Thymus (tissue), 14 donors: Measurements from ENCODE around the gene GBF1. TPM values are rescaled to one million over a fixed set of nuclear protein-coding genes. Genes with fewer than 3 reads are reported as not detected.

Source experiments
- DNase-seq, 9 donors: peaks; one replicate each; pipeline ENCODE4 v3.0.0-alpha.2; 2013; ENCODE audit warnings: low spot score in 9 of 9, low read depth in 6 of 9, missing footprints in 1 of 9
- H3K27ac ChIP-seq, 2 donors: one replicate each; pipeline ENCODE4 v1.5.1; 2013; ENCODE audit warnings: control low read depth in 1 of 2, low read depth in 1 of 2, low read length in 1 of 2, mild to moderate bottlenecking in 1 of 2, moderate library complexity in 1 of 2
- H3K27me3 ChIP-seq, 2 donors: one replicate each; pipeline ENCODE4 v1.5.1; 2013; ENCODE audit warnings: low read length in 1 of 2; ENCODE audit not compliant: control insufficient read depth in 2 of 2, insufficient read depth in 1 of 2
- H3K36me3 ChIP-seq, 2 donors: one replicate each; pipeline ENCODE4 v1.5.1; 2013; ENCODE audit warnings: low read length in 1 of 2, mild to moderate bottlenecking in 1 of 2, moderate library complexity in 1 of 2; ENCODE audit not compliant: control insufficient read depth in 2 of 2, insufficient read depth in 2 of 2
- H3K4me1 ChIP-seq, 2 donors: one replicate each; pipeline ENCODE4 v1.5.1; 2013; ENCODE audit warnings: low read length in 2 of 2; ENCODE audit not compliant: control insufficient read depth in 2 of 2, insufficient read depth in 2 of 2
- H3K4me3 ChIP-seq, 2 donors: one replicate each; pipeline ENCODE4 v1.5.1; 2013; ENCODE audit warnings: low read length in 2 of 2, control low read depth in 1 of 2, mild to moderate bottlenecking in 1 of 2
- H3K9me3 ChIP-seq, 2 donors: one replicate each; pipeline ENCODE4 v1.5.1; 2013; ENCODE audit warnings: low read length in 1 of 2, mild to moderate bottlenecking in 1 of 2; ENCODE audit not compliant: control insufficient read depth in 2 of 2, insufficient read depth in 1 of 2
- WGBS: extraction: QIAGEN DNeasy Blood & Tissue Kit; methylation state at CpG from one replicate; pipeline ENCODE4 v1.1.7; 2013; 5-methylcytosine and 5-hydroxymethylcytosine counted together
- long read RNA-seq, 10 donors: transcript quantifications; one replicate each; lab custom pipeline, GENCODE V29; 2026
- polyA plus RNA-seq: library from polyadenylated mRNA; stranded (reverse); fragments of 200-250 nt; gene quantifications from one replicate; pipeline ENCODE4 v1.2.3, GENCODE V29; 2013
- total RNA-seq: library from RNA; stranded (reverse); fragments of 120-200 nt; gene quantifications from one replicate; pipeline ENCODE4 v1.2.4, GENCODE V29; 2013
- donor health status: healthy.

GBF1 gene, protein sequence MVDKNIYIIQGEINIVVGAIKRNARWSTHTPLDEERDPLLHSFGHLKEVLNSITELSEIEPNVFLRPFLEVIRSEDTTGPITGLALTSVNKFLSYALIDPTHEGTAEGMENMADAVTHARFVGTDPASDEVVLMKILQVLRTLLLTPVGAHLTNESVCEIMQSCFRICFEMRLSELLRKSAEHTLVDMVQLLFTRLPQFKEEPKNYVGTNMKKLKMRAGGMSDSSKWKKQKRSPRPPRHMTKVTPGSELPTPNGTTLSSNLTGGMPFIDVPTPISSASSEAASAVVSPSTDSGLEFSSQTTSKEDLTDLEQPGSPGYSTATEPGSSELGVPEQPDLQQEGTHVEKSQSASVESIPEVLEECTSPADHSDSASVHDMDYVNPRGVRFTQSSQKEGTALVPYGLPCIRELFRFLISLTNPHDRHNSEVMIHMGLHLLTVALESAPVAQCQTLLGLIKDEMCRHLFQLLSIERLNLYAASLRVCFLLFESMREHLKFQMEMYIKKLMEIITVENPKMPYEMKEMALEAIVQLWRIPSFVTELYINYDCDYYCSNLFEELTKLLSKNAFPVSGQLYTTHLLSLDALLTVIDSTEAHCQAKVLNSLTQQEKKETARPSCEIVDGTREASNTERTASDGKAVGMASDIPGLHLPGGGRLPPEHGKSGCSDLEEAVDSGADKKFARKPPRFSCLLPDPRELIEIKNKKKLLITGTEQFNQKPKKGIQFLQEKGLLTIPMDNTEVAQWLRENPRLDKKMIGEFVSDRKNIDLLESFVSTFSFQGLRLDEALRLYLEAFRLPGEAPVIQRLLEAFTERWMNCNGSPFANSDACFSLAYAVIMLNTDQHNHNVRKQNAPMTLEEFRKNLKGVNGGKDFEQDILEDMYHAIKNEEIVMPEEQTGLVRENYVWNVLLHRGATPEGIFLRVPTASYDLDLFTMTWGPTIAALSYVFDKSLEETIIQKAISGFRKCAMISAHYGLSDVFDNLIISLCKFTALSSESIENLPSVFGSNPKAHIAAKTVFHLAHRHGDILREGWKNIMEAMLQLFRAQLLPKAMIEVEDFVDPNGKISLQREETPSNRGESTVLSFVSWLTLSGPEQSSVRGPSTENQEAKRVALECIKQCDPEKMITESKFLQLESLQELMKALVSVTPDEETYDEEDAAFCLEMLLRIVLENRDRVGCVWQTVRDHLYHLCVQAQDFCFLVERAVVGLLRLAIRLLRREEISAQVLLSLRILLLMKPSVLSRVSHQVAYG (N-terminal part only)
- total RNA-seq (9.6 TPM), polyA plus RNA-seq (11.1 TPM)
- long read RNA-seq, donor 1: 0 reads
- long read RNA-seq, donor 2: 0 reads
- long read RNA-seq, donor 3, partial matches to known transcripts: 20 of 20 reads
- long read RNA-seq, donor 3, other reads (novel, unspliced or antisense): 0 of 20 reads
- long read RNA-seq, donor 4: 0 reads
- long read RNA-seq, donor 5: 0 reads
- long read RNA-seq, donor 6: 0 reads
- long read RNA-seq, donor 7, partial matches to known transcripts: 9 of 9 reads
- long read RNA-seq, donor 7, other reads (novel, unspliced or antisense): 0 of 9 reads
- long read RNA-seq, donor 8: 0 reads
- long read RNA-seq, donor 9, partial matches to known transcripts: 8 of 8 reads
- long read RNA-seq, donor 9, other reads (novel, unspliced or antisense): 0 of 8 reads
- long read RNA-seq, donor 10: 0 reads

DNA sequence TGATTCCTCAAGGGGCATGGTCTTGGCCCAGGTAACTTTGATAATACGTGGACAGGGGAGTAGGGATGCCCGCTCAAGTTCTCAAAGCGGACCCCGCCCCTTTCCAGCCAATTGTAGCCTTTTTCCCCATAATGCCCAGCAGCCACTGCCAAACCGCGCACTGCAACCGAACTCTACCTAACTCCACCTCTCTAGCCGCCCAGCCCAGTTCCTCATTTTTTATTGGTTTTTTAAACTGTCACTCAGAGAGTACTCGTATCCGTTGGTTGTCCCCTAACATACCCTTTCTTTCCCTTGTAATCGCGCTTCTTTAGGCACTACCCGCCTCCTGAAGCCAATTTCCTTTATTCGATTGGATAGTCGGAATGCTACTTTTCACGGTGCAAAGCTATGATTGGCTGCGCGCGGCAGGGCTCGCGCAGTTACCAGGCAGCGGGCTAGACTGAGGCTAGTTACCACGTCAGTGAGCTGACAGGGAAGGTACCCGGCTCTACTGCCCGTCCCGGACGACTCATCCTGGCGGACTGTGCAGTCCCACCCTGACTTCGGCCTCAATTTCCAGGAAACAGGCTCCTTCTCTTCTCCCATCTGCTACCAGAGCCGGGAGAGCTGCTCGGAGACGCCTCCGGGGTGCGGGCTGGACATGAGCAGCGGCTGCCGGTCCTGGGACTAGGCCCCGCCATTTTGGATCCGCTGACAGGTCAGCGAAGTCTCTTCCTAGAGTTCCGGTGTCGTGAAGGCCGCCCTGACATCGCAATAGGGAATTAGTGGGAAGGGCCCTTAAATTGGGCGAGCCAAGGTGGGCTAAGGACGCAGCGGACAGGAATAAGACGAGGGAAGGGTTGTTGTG, at the start of gene GBF1:
TSS of gene GBF1 (plus strand) at position 451 of the 850 bp plus-strand sequence. CDS start 13,407 bp downstream, outside the sequence.
- peak; percentile 94 to 100 (median 97) for DNase-seq
- H3K4me3 ChIP-seq: peak within 1 kb of the TSS; percentile 84 to 85
- WGBS: under 1% methylated on average over 47 of the region's 47 CpGs
- peak within 1 kb of the TSS; percentile 85 to 86 for H3K27ac ChIP-seq
- peaks cover 21 to 28% of the 10 kb centered on the region in 2 donors for H3K27me3 ChIP-seq
- peaks cover 19 to 38% of the 10 kb centered on the region in 2 donors for H3K4me1 ChIP-seq
- H3K36me3 ChIP-seq: peaks cover 0 to 13% of the 10 kb centered on the region in 2 donors
- H3K9me3 ChIP-seq: peaks cover 5 to 12% of the 10 kb centered on the region in 2 donors

DNA sequence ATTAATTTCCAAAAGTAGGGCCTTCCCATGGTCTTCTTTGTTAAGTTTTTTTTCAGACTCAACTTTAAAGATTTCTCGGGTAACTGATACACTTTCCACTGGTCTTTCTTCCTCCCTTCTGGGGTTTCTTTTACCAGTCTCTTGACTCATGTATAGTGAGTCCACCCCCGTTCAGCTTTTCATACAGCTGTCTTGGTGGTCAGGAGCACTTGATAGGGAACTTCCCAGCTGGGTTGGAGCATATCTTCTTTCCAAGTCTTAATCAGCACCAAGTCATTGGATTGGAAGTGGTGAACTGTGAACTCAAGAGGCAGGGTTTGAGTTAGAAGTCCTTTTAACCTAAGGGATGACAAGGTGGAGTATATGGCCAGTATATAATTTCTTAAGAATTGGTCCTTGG, 48.4 kb upstream of the GBF1 start:
- H3K27me3 ChIP-seq: no peaks in the 10 kb centered on the region
- WGBS: 84% methylated on average over 2 of the region's 2 CpGs
- no peaks in the 10 kb centered on the region for H3K4me1 ChIP-seq
- H3K36me3 ChIP-seq: no peaks in the 10 kb centered on the region
- H3K4me3 ChIP-seq: no peak overlapping the region
- DNase-seq: no peak
- H3K27ac ChIP-seq: no peak overlapping the region
- H3K9me3 ChIP-seq: peaks cover 1 to 8% of the 10 kb centered on the region in 2 donors

DNA sequence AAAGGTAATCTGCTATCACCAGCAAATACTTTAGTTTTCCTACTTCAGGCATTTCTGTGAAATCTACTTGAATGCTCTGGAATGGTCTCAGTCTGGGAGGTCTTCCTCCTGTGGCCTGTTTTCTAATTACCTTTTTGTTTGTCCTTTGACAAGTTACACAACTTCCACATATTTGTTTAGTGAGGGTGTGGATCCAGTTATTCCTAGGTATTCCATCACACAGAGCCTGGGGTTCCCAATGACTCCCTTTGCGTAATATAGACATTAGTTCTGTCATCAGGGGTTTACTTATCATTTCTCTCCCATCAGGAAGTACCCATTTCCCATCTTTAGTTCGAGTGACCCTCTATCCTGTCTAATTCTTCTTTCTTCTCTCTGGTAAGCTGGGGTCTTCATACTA, 47.3 kb upstream of the GBF1 start:
- Histone ChIP-seq H3K27me3 (no peaks in the 10 kb centered on the region), H3K9me3 (no peaks in the 10 kb centered on the region), H3K36me3 (no peaks in the 10 kb centered on the region), H3K4me1 (no peaks in the 10 kb centered on the region), H3K4me3 (no peak overlapping the region), H3K27ac (no peak overlapping the region)
- 81% methylated on average over 2 of the region's 2 CpGs for WGBS
- DNase-seq: no peak

DNA sequence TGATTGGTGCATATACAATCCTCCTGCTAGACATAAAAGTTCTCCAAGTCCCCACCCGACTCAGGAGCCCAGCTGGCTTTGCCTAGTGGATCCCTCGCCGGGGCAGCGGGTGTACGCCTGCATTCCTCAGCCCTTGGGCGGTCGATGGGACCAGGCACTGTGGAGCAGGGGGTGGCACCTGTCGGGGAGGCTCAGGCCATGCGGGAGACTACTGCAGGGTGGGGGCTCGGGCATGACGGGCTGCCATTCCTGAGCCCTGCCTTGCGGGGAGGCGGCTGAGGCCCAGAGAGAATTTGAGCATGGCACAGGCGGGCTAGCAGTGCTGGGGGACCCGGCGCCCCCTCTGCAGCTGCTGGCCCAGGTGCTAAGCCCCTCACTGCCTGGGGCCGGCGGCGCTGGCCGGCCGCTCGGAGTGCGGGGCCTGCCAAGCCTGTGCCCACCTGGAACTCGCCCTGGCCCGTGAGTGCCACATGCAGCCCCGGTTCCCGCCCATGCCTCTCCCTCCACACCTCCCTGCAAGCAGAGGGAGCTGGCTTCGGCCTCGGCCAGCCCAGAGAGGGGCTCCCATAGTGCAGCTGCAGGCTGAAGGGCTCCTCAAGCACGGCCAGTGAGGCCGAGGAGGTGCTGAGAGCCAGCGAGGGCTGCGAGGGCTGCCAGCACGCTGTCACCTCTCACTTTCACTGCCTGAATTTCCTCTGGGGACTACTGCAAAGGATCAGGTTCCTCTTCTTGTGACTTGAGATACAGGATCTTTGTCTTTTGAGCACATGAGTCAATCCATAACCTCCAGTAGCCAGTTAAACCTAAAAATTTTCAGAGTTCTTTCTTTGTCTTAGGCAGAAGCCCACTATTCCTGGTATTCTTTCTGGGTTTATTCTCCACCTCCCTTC, 44.3 kb upstream of the GBF1 start:
- Histone ChIP-seq H3K4me3 (no peak overlapping the region), H3K36me3 (no peaks in the 10 kb centered on the region), H3K27me3 (no peaks in the 10 kb centered on the region), H3K4me1 (no peaks in the 10 kb centered on the region), H3K9me3 (peaks cover 0 to 8% of the 10 kb centered on the region in 2 donors), H3K27ac (no peak overlapping the region)
- DNase-seq: no peak
- WGBS: 94% methylated on average over 34 of the region's 34 CpGs

DNA sequence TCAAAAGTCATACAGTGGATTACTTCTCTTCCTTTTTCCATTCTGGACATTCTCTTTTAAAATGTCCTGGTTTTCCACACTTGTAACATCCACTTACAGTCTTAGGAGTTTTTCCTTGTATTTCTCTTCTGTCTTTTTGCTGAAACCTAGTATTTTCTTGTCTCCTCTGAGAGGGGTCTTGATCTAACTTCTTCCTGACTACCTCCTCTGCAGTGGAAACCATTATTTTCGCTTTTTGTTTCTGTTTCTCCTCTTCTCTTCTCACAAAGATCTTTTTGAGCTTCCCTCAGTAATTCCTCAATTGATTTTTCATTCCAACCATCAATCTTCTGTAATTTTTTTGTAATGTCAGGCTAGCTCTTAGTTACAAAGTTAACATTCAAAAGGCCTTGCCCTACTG, 42.9 kb upstream of the GBF1 start:
- no peak overlapping the region for H3K27ac ChIP-seq
- DNase-seq: no peak
- 92% methylated on average over 1 of the region's 1 CpG for WGBS

DNA sequence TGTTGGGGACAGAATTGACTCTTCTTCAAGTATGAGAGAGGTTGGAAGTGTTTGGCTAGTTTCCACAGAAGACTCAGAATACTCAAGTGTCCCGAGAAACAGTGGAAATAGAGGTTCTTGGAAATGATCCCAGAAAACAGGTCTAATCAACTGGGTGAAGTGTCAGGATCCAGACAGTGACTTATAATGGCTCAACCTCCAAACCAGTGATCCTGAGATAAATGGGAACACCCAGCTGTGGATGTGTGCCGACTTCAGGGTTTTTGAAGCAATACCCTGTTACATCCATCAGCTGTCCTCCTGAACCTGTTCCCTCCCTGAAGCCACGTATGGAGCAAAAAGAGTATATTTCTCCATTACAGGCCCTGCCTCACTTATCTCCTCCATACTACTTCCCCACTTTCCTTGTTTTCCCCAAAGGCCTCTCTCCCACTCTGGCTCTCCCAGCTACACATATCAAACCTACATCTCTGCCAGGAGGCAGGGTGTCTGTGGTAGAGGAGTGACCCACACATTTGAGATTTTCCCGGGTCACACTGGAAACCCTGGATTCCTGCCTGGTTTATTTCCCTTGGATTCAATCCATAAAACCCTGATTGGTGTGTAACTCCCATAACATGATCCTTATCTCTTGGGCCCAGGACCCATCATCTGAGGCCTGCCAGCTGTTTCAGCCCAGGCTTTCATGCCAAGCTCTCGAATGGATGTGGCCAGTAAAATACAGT, 36.9 kb upstream of the GBF1 start:
- WGBS: 91% methylated on average over 5 of the region's 5 CpGs
- H3K27ac ChIP-seq: no peak overlapping the region
- no peaks in the 10 kb centered on the region for H3K36me3 ChIP-seq

More for the DNA sequence above, 42.9 kb upstream of the GBF1 start:
- Histone ChIP-seq H3K4me1 (no peaks in the 10 kb centered on the region), H3K36me3 (no peaks in the 10 kb centered on the region), H3K9me3 (peaks cover 0 to 8% of the 10 kb centered on the region in 2 donors), H3K27me3 (no peaks in the 10 kb centered on the region), H3K4me3 (no peak overlapping the region)

More for the DNA sequence above, 36.9 kb upstream of the GBF1 start:
- H3K4me3 ChIP-seq: no peak overlapping the region
- H3K4me1 ChIP-seq: no peaks in the 10 kb centered on the region
- H3K27me3 ChIP-seq: no peaks in the 10 kb centered on the region
- no peak for DNase-seq
- peaks cover 0 to 8% of the 10 kb centered on the region in 2 donors for H3K9me3 ChIP-seq
